Retinal pigment epithelial cell (primary cell): ENCODE data around the gene TDRD9.

ENCODE experiments used
- DNase-seq: peaks from one replicate; pipeline ENCODE4 v3.0.0-alpha.2; 2010; ENCODE audit warnings: low read depth
- H3K4me3 ChIP-seq: 2 replicates; pipeline ENCODE4 v1.5.1; 2011; ENCODE audit warnings: mild to moderate bottlenecking, low read length, control low read depth, moderate library complexity
- TF ChIP-seq, protein P1 (sequence below): conservative IDR thresholded peaks from 2 replicates; pipeline ENCODE4 v1.5.1; 2011; ENCODE audit warnings: low read depth, low read length, control low read depth, inconsistent platforms

TDRD9 gene

DNA sequence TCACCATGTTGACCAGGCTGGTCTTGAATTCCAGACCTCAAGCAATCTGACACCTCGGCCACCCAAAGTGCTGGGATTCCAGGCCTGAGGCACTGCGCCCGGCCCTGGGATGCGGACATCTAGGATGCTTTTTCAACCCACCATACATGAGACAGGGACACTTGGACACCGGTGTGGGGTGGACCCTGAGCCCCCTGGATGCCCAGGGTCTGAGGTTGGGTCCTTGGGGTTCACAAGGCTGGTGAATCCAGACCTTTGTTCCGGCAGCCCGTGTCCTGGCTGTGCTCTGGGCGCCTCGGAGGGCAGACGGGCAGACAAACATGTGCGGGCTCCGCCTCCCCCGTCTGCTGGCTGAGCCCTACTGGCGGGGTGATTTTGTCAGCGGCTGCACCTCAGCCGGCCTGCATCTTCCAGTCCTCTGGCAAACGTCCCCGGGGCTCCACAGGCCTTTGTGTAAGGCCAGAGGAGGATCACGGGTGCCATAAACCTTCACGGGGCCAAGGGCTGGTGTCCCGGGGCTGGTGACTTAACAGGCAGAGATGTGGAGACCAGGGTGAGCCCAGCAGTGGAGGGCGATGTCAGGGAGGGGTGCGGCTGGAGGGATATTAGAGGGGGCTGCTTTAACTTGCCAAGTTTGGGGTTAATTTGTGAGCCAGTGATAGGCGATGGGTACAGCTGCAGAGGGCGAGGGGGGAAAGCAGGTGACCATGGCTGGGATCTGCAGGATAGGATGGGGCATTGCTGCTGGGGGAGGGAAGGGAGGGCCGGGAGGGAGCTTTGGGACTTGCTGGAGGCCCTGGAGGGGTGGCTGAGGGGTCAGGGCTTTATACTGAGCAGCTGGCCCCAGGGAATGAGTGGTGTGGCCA lies 163.0 kb downstream of the TDRD9 start:
- TF ChIP-seq, protein P1, sequence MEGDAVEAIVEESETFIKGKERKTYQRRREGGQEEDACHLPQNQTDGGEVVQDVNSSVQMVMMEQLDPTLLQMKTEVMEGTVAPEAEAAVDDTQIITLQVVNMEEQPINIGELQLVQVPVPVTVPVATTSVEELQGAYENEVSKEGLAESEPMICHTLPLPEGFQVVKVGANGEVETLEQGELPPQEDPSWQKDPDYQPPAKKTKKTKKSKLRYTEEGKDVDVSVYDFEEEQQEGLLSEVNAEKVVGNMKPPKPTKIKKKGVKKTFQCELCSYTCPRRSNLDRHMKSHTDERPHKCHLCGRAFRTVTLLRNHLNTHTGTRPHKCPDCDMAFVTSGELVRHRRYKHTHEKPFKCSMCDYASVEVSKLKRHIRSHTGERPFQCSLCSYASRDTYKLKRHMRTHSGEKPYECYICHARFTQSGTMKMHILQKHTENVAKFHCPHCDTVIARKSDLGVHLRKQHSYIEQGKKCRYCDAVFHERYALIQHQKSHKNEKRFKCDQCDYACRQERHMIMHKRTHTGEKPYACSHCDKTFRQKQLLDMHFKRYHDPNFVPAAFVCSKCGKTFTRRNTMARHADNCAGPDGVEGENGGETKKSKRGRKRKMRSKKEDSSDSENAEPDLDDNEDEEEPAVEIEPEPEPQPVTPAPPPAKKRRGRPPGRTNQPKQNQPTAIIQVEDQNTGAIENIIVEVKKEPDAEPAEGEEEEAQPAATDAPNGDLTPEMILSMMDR: no peak
- no peak for DNase-seq
- no peak overlapping the region for H3K4me3 ChIP-seq

DNA sequence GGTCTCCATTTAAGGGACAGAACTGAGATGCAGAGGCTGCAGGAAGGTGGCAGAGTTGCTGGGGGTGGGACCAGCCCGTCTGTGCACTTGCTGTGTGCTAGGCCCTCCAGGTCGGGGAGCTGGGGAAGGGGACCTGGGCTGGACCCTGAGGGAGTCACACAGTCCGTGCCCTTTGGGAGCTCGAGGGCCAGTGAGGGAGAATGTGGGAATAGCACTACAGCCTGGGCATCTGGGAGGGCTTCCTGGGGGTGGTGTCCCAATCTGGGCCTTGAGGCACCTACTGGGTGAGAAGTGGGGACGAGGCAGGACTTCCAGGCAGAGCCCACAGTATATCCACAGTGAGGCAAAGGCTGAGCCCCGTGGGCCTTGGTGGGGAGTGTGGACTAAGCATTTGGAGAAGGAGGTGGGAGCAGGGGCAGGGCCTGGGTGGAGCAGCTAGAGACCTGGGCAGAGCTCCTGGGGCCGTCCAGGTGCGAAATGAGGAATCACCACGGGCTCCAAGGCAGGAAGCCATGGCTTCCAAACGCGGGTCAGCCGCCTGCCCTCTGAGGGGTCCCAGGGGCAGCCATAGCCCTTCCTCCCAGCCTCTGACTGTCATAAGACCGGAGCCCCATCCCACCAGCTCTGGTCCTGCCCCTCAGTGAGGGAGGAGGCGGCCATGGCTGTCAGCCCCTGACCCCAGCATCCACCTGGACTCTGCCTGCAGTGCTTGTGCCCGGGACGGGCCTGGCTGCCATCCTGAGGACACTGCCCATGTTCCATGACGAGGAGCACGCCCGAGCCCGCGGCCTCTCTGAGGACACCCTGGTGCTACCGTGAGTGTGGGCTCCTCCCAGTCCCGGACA lies 163.9 kb downstream of the TDRD9 start:
- H3K4me3 ChIP-seq: no peak overlapping the region
- DNase-seq: no peak
- TF ChIP-seq, protein P1: no peak

DNA sequence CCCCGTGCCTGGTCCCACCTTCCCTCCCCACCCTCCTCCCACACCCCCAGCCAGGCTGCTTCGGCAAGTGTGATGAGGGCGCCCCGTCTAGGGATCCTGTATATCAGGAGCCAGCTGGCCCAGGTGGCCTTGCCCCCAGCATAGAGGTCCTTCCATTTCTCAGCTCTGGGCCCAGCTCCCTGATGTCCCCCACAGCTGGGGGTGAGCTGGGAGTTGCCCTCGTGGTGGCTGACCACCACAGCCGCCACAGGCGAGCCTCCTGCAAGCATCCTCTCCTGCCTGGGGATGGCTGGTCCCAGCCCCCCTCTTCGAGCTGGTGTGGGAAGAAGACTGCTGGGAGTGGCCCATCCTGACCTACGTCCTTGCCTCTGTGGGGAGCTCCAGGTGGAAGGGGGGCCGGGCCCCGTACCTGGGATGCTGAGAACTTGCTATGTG lies 164.7 kb downstream of the TDRD9 start:
- TF ChIP-seq, protein P1: no peak
- DNase-seq: no peak
- no peak overlapping the region for H3K4me3 ChIP-seq

DNA sequence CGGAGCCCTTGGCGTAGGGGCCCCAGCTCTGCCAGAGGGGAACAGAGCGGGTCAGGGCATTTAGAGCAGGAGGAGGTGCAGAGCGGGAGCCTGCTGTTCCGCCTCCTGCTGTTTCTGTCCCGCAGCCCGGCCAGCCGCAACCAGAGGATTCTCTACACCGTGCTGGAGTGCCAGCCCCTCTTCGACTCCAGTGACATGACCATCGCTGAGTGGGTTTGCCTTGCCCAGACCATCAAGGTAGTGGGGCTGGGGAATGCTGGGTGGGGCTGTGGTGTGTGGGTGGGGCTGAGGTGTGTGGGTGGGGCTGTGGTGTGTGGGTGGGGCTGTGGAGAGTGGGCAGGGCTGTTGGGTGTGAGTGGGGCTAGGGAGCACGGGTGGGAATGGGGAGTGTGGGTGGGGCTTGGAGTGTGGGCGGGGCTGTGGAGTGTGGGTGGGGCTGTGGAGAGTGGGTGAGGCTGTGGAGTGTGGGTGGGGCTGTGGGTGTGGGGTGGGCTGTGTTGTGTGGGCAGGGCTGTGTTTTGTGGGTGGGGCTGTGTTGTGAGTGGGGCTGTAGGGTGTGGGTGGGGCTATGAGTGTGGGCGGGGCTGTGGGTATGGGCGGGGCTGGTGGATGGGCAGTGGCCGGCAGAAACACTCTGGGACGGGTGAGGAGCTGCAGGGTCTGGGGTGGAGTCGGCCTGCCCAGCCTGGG lies 165.3 kb downstream of the TDRD9 start:
- H3K4me3 ChIP-seq: no peak overlapping the region
- TF ChIP-seq, protein P1: no peak
- DNase-seq: no peak

DNA sequence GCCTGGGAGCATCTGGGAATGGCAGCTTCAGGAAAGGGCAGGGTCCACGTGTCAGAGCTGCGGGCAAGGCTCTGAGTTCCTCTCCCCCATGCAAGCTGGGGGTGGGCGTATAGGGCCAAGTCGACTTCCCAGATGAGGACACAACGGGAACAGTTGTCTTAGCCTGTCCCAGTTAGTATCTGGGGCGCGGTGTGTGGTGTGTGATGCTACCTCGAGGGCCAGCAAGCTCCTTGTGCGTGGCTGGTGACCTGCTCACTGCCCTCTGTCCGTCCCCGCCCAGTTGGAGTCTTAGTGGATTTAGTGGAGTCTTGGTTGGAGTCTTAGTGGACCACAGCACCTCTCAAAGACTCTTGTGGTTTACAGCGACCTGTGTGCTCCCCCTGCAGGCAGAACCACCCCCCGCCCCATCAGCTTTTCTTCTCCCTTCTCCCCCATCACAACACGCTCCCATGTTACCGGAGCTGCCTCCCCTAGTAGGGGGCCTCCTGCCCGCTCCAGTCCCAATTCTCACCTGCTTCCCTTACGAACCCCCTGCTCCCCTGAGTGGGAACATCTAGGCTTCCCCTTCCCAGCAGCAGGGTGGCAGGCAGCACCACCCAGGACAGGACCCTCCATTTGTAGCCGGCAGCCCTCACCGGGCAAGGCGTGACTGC lies 165.9 kb downstream of the TDRD9 start:
- DNase-seq: no peak
- H3K4me3 ChIP-seq: no peak overlapping the region
- TF ChIP-seq, protein P1: peak; percentile 9

DNA sequence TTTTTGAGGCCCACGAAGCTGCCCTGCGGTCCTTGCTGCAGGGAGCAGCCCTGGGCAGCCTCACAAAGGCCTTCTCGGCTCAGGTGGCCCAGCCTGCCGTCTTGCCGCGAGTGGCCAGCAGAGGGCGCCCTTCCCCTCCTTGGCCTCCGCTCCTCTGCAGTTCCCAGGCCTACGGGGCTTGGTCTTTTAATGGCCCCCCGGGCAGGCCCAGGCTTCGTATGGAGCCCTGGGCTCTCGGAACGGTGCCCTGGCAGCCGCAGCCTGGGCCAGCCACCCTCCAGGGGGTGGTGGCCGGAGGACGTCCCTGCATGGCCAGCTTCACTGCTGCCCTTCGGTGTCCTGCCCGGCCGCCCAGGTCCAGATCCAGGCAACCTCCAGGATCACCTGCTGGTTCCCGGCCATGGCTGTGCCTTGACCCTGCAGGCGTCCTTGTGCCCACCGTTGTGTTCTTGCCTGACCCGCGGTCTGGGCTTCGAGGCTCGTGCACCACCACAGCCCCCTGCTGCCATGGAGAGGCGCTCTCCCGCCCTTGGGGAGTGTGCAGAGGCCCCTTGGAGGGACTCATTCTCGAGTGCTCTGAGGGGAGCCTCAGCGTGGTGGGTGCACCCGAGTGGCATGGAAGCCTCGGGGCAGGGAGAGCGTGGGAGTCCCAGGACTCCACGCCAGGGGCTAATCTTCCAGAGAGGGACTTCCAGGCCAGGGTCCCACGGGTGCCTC lies 166.6 kb downstream of the TDRD9 start:
- no peak for DNase-seq
- TF ChIP-seq, protein P1: peak; percentile 92
- no peak overlapping the region for H3K4me3 ChIP-seq
